Measurements from ENCODE around the gene BACH2. TPM values are rescaled to one million over a fixed set of nuclear protein-coding genes. Genes with fewer than 3 reads are reported as not detected.
A peak's percentile ranks its signal among the peaks of the same experiment; 100 is the strongest.
"Not testable (repeated sequence)": the region's sequence is repeated elsewhere in the genome, so short reads cannot be mapped to it uniquely, and the experiment has no call there.

Gene BACH2
- total RNA-seq, 1 donor from 2014 or later = 7.7 TPM

GRCh38 chr6:90135667-90136066 lies 161.0 kb downstream of the BACH2 start:
- Histone ChIP-seq H3K36me3 (no peaks in the 10 kb centered on the region), H3K27ac (no peak overlapping the region), H3K4me3 (no peak overlapping the region), H3K9me3 (no peaks in the 10 kb centered on the region), H3K4me1 (peaks cover 0 to 24% of the 10 kb centered on the region in 2 donors), H3K27me3 (no peaks in the 10 kb centered on the region)
- intact Hi-C loops (cut with DNase I) = no loop called here
- no peak for DNase-seq (ENCODE audit: low spot score in 2 of 2)
- no peak for TF ChIP-seq CTCF (IDR thresholded peaks at IDR 0.05)

- H3K36me3 ChIP-seq; H3K9me3 ChIP-seq; H3K27ac ChIP-seq; DNase-seq (ENCODE audit: low spot score in 2 of 2); H3K4me3 ChIP-seq; H3K27me3 ChIP-seq; intact Hi-C loops (cut with DNase I): not testable (repeated sequence)
- H3K4me1 ChIP-seq = peaks cover 0 to 24% of the 10 kb centered on the region in 2 donors
These were observed 163.0 kb downstream of the BACH2 start for GRCh38 chr6:90133664-90134063.

- H3K27ac ChIP-seq = peak overlapping the region; percentile 49
- TF ChIP-seq CTCF (IDR thresholded peaks at IDR 0.05) = no peak
These were observed 164.8 kb downstream of the BACH2 start for GRCh38 chr6:90131614-90132423.

GRCh38 chr6:90131125-90131524 lies 165.5 kb downstream of the BACH2 start:
- Histone ChIP-seq H3K27ac (peak overlapping the region; percentile 49), H3K4me3 (no peak overlapping the region), H3K27me3 (no peaks in the 10 kb centered on the region), H3K9me3 (no peaks in the 10 kb centered on the region), H3K36me3 (no peaks in the 10 kb centered on the region), H3K4me1 (peaks cover 0 to 19% of the 10 kb centered on the region in 2 donors)
- TF ChIP-seq CTCF (IDR thresholded peaks at IDR 0.05) = no peak
- no peak for DNase-seq (ENCODE audit: low spot score in 2 of 2)
- intact Hi-C loops (cut with DNase I) = no loop called here

More at GRCh38 chr6:90131614-90132423, 164.8 kb downstream of the BACH2 start:
- Histone ChIP-seq H3K4me3 (no peak overlapping the region), H3K27me3 (no peaks in the 10 kb centered on the region), H3K4me1 (peaks cover 0 to 15% of the 10 kb centered on the region in 2 donors), H3K9me3 (no peaks in the 10 kb centered on the region), H3K36me3 (no peaks in the 10 kb centered on the region)
- intact Hi-C loops (cut with DNase I) = no loop called here
- peak; percentile 32 to 80 for DNase-seq (ENCODE audit: low spot score in 2 of 2)

- peaks cover 0 to 36% of the 10 kb centered on the region in 2 donors for H3K4me1 ChIP-seq
- not testable (repeated sequence) for H3K36me3 ChIP-seq; H3K27ac ChIP-seq; DNase-seq (ENCODE audit: low spot score in 2 of 2); H3K9me3 ChIP-seq; H3K4me3 ChIP-seq; H3K27me3 ChIP-seq
- intact Hi-C loops (cut with DNase I) = loop anchor here (1.0 kb wide), 1 partner anchor 15 kb away; no protein-coding TSS in a partner anchor
These were observed 168.0 kb downstream of the BACH2 start for GRCh38 chr6:90128687-90129086.

- no peak for TF ChIP-seq CTCF (IDR thresholded peaks at IDR 0.05)
- intact Hi-C loops (cut with DNase I) = no loop called here
- no peaks in the 10 kb centered on the region for H3K9me3 ChIP-seq
- H3K27ac ChIP-seq = no peak overlapping the region
- H3K36me3 ChIP-seq = no peaks in the 10 kb centered on the region
- peaks cover 0 to 33% of the 10 kb centered on the region in 2 donors for H3K4me1 ChIP-seq
- no peaks in the 10 kb centered on the region for H3K27me3 ChIP-seq
- no peak overlapping the region for H3K4me3 ChIP-seq
- DNase-seq (ENCODE audit: low spot score in 2 of 2) = no peak
These were observed 169.0 kb downstream of the BACH2 start for GRCh38 chr6:90127595-90127994.

Measured in ascending aorta (tissue), 2 donors.